GM12801 (cell line): ENCODE measurements around the gene NUDT13.

Experiments
- CTCF ChIP-seq: IDR thresholded peaks from one replicate; pipeline ENCODE4 v1.5.1; 2011; ENCODE audit warnings: control low read depth; ENCODE audit not compliant: insufficient read length; ENCODE audit errors: extremely low read depth

The NUDT13 gene

GRCh38 chr10:73079779-73080541 is 30.3 kb upstream of the NUDT13 start:
- TF ChIP-seq CTCF: no peak

GRCh38 chr10:73083221-73083620 is 27.0 kb upstream of the NUDT13 start:
- no peak for TF ChIP-seq CTCF

GRCh38 chr10:73084209-73084608 is 26.0 kb upstream of the NUDT13 start:
- no peak for TF ChIP-seq CTCF

- no peak for TF ChIP-seq CTCF
Measured at GRCh38 chr10:73086816-73087215, 23.4 kb upstream of the NUDT13 start.

GRCh38 chr10:73088304-73088703 is 22.0 kb upstream of the NUDT13 start:
- TF ChIP-seq CTCF: no peak

- TF ChIP-seq CTCF: no peak
Measured at GRCh38 chr10:73092830-73093229, 17.4 kb upstream of the NUDT13 start.

- TF ChIP-seq CTCF: no peak
Measured at GRCh38 chr10:73093922-73094850, 16.1 kb upstream of the NUDT13 start.
